ENCODE data around the gene ACTRT2.

The ACTRT2 gene

DNA sequence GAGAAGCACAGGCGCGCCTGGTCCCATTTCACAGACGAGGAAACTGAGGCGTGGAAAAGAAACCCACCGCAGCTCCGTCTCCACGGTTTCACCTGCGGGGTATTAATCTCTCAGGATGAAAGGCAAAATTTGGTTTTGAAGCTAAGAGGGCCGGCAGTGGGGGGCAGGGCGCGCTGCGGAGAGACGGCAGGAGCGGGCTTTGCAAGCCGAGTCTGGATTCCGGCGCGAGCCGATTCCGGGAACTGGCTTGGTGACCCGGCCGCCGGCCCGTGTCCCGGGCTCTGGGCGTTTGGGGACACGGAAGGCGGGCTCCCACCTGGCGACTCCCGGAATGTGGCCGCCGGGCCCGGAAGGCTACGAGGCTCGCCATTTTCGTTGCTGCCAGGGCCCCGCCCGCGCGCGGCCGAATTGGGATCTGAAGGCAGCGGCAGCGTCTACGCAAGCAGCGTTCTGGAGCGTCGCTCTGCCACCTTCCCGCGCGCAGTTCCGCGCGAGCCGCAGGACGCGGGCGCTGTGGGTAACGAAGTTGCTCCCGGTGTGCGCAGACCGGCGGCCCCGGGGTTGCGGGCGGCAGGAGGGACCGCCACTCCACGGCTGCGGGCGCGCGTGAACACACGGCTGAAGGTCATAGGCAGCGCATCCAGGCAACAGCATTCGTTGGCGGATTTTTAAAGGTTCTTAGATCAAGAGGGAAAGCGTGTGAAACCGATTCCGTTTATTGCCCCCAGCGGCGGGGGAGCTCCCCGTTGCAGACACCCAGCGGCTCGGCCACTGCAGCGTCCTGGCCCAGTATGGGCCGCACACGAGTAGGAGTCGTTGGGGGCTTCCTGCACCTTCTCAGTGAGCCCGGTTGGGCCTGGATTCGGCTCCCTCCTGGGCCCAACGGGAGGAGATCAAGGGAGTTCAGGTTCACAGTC lies 42.4 kb downstream of the ACTRT2 start:
- H4K20me1 ChIP-seq (ENCODE audit: insufficient read depth, low read length) = no peaks in the 10 kb centered on the region
- ATAC-seq (ENCODE audit: insufficient read depth, low read depth) (no peak), DNase-seq (no peak)
- no peaks in the 10 kb centered on the region for H3K27me3 ChIP-seq (ENCODE audit: insufficient read depth, low read length, poor library complexity)
- H3K36me3 ChIP-seq (ENCODE audit: insufficient read depth, low read length) = no peaks in the 10 kb centered on the region
- H3K79me2 ChIP-seq (ENCODE audit: insufficient read depth, low read length) = no peaks in the 10 kb centered on the region
- no peak overlapping the region for H2AFZ ChIP-seq (ENCODE audit: low read depth, low read length)
- no peaks in the 10 kb centered on the region for H3K9me3 ChIP-seq (ENCODE audit: insufficient read depth, low read length, severe bottlenecking)
- H3K4me3 ChIP-seq (ENCODE audit: low read depth in 1 of 2, low read length in 2 of 2) = no peak overlapping the region
- no peak overlapping the region for H3K27ac ChIP-seq (ENCODE audit: low read length)
- H3K9ac ChIP-seq (ENCODE audit: low read depth, low read length) = no peak overlapping the region
- H3K4me2 ChIP-seq (ENCODE audit: insufficient read depth, low read length) = no peak overlapping the region
- H3K4me1 ChIP-seq (ENCODE audit: insufficient read depth, low read length) = no peaks in the 10 kb centered on the region
- TF ChIP-seq, protein P1, sequence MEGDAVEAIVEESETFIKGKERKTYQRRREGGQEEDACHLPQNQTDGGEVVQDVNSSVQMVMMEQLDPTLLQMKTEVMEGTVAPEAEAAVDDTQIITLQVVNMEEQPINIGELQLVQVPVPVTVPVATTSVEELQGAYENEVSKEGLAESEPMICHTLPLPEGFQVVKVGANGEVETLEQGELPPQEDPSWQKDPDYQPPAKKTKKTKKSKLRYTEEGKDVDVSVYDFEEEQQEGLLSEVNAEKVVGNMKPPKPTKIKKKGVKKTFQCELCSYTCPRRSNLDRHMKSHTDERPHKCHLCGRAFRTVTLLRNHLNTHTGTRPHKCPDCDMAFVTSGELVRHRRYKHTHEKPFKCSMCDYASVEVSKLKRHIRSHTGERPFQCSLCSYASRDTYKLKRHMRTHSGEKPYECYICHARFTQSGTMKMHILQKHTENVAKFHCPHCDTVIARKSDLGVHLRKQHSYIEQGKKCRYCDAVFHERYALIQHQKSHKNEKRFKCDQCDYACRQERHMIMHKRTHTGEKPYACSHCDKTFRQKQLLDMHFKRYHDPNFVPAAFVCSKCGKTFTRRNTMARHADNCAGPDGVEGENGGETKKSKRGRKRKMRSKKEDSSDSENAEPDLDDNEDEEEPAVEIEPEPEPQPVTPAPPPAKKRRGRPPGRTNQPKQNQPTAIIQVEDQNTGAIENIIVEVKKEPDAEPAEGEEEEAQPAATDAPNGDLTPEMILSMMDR (IDR thresholded peaks at IDR 0.05; ENCODE audit: borderline replicate concordance, extremely low read depth, low read length, poor library complexity, severe bottlenecking) = no peak
- TF ChIP-seq EZH2 (IDR thresholded peaks at IDR 0.05; ENCODE audit: borderline replicate concordance, low read depth, low read length, severe bottlenecking) = no peak

DNA sequence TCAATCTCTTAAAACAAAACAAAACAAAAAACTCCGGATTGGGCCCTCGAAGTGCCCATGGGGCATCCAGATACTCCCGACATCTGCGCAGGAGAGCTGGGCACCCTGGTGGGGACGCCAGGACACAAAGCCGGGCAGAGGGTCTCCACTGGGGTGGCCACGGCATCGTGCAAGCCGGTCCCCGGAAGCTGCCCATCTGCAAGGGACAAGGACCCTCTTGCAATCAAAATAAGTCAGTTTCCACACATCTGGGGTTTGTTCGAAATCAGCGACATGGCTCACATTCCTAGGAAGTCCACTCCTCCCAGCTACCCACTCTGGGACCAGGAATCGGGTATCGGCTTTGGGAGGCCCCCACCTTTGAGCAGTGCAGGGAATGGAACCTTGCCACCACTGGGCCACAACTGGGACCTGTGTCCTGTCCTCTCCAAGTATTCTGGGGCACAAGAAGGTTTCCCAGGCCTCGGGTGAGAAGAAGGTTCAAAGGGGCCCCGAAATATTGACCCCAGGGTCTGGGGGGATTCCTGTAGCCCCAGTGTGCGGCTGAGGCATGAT lies 43.1 kb downstream of the ACTRT2 start:
- no peak overlapping the region for H3K9ac ChIP-seq (ENCODE audit: low read depth, low read length)
- TF ChIP-seq, protein P1 (IDR thresholded peaks at IDR 0.05; ENCODE audit: borderline replicate concordance, extremely low read depth, low read length, poor library complexity, severe bottlenecking) = no peak
- no peak for TF ChIP-seq EZH2 (IDR thresholded peaks at IDR 0.05; ENCODE audit: borderline replicate concordance, low read depth, low read length, severe bottlenecking)
- H3K9me3 ChIP-seq (ENCODE audit: insufficient read depth, low read length, severe bottlenecking) = no peaks in the 10 kb centered on the region
- DNase-seq (no peak), ATAC-seq (ENCODE audit: insufficient read depth, low read depth) (no peak)
- no peaks in the 10 kb centered on the region for H3K79me2 ChIP-seq (ENCODE audit: insufficient read depth, low read length)
- no peaks in the 10 kb centered on the region for H4K20me1 ChIP-seq (ENCODE audit: insufficient read depth, low read length)
- no peak overlapping the region for H3K27ac ChIP-seq (ENCODE audit: low read length)
- H3K4me2 ChIP-seq (ENCODE audit: insufficient read depth, low read length) = no peak overlapping the region
- H3K36me3 ChIP-seq (ENCODE audit: insufficient read depth, low read length) = no peaks in the 10 kb centered on the region
- H3K4me3 ChIP-seq (ENCODE audit: low read depth in 1 of 2, low read length in 2 of 2) = no peak overlapping the region
- no peaks in the 10 kb centered on the region for H3K27me3 ChIP-seq (ENCODE audit: insufficient read depth, low read length, poor library complexity)
- H3K4me1 ChIP-seq (ENCODE audit: insufficient read depth, low read length) = no peaks in the 10 kb centered on the region
- no peak overlapping the region for H2AFZ ChIP-seq (ENCODE audit: low read depth, low read length)

DNA sequence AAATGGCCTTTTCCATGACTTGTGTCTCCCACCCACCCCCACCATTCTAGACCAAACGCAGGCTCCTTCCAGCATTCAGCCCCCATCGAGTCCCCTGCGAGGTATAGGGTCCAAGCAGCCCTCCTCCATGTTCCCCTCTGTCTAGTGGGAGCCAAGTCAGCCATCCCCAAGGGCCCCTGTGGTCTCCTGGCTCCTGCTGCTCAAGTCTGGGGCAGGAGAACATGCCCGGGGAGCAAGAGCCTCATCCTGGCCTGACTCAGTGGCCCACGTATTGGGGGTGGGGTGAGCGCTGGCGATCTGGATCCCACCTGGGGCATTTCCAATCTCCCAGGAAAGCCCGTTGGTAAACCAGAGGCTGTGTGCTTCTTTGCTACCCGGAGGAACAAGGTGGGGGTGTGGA lies 43.6 kb downstream of the ACTRT2 start:
- Histone ChIP-seq H3K36me3 (ENCODE audit: insufficient read depth, low read length) (no peaks in the 10 kb centered on the region), H3K9me3 (ENCODE audit: insufficient read depth, low read length, severe bottlenecking) (no peaks in the 10 kb centered on the region), H3K9ac (ENCODE audit: low read depth, low read length) (no peak overlapping the region), H3K27me3 (ENCODE audit: insufficient read depth, low read length, poor library complexity) (no peaks in the 10 kb centered on the region), H2AFZ (ENCODE audit: low read depth, low read length) (no peak overlapping the region), H3K27ac (ENCODE audit: low read length) (no peak overlapping the region), H4K20me1 (ENCODE audit: insufficient read depth, low read length) (no peaks in the 10 kb centered on the region), H3K4me1 (ENCODE audit: insufficient read depth, low read length) (no peaks in the 10 kb centered on the region), H3K4me2 (ENCODE audit: insufficient read depth, low read length) (no peak overlapping the region), H3K4me3 (ENCODE audit: low read depth in 1 of 2, low read length in 2 of 2) (no peak overlapping the region), H3K79me2 (ENCODE audit: insufficient read depth, low read length) (no peaks in the 10 kb centered on the region)
- no peak for TF ChIP-seq EZH2 (IDR thresholded peaks at IDR 0.05; ENCODE audit: borderline replicate concordance, low read depth, low read length, severe bottlenecking)
- TF ChIP-seq, protein P1 (IDR thresholded peaks at IDR 0.05; ENCODE audit: borderline replicate concordance, extremely low read depth, low read length, poor library complexity, severe bottlenecking) = no peak
- ATAC-seq (ENCODE audit: insufficient read depth, low read depth) (no peak), DNase-seq (no peak)
